ENCODE data around the gene MIB1. TPM values are rescaled to one million over a fixed set of nuclear protein-coding genes. Genes with fewer than 3 reads are reported as not detected.
"Not testable (repeated sequence)": the region's sequence is repeated elsewhere in the genome, so short reads cannot be mapped to it uniquely, and the experiment has no call there.

MIB1 gene
- total and polyA plus RNA-seq, 2 donors (not counting 1 experiment from before 2014, with no cell fraction given), result 22.3 to 51.0 TPM

DNA sequence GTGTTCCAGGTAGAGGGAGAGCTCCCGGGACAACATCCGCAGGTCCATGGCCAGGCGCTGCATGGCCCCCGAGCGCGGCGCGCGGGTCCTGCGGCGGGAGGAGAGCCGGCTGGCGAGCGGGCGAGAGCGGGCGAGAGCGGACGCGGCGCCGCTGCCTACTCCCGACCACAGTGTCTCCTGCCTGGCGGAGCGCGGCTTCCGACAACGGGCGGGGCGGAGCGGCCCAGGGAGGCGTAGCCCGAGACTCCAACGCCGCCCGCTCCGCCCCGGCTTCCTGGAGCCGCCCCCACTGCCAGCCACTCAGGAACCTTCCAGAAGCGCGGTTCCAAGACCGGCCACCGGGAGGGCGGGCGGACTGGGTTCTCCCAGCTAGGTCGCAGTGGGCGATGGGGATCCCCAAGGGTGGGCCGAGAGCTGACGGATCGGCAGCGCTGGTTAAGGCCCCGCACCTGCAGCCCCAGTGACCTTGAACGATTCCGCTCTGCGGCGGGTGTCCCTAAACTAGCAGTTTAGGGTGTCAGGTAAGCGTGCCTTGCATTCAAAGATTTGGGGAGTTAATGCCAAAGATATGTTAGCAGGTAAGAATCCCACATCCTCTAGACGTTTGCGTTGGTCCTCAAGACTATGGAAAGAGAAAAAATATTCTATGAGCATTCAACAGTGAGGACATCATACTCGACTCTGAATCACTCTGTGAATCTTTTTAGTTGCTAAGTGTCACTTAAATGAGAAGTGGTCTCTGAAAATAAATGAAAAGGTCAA lies 35.8 kb upstream of the MIB1 start, which contains the start of gene ABHD3:
Gene ABHD3, minus strand, starts transcription at position 172 of the 762 bp plus-strand sequence. Its CDS starts 109 bp downstream, at position 63.
- H3K4me3 ChIP-seq (replicated peaks in 1 of 4; ENCODE audit: control extremely low read depth in 1 of 4, insufficient read depth in 1 of 4, low read depth in 3 of 4, low read length in 4 of 4), result peak within 1 kb of the TSS; percentile 76 to 85 (median 81)
- peak within 1 kb of the TSS; percentile 96 for H2AFZ ChIP-seq (ENCODE audit: low read length)
- H3K9ac ChIP-seq (ENCODE audit: insufficient read depth, low read length), result peak within 1 kb of the TSS; percentile 73
- no peaks in the 10 kb centered on the region for H3K9me3 ChIP-seq (ENCODE audit: control insufficient read depth, insufficient read depth, low read depth, low read length)
- peaks cover 4% of the 10 kb centered on the region for H3K4me1 ChIP-seq (ENCODE audit: control insufficient read depth, extremely low read depth, insufficient read depth, low read length)
- no peaks in the 10 kb centered on the region for H3K27me3 ChIP-seq (ENCODE audit: control insufficient read depth, insufficient read depth, low read length)
- no peaks in the 10 kb centered on the region for H3K36me3 ChIP-seq (ENCODE audit: control insufficient read depth, insufficient read depth, low read length)
- TF ChIP-seq, protein P1, sequence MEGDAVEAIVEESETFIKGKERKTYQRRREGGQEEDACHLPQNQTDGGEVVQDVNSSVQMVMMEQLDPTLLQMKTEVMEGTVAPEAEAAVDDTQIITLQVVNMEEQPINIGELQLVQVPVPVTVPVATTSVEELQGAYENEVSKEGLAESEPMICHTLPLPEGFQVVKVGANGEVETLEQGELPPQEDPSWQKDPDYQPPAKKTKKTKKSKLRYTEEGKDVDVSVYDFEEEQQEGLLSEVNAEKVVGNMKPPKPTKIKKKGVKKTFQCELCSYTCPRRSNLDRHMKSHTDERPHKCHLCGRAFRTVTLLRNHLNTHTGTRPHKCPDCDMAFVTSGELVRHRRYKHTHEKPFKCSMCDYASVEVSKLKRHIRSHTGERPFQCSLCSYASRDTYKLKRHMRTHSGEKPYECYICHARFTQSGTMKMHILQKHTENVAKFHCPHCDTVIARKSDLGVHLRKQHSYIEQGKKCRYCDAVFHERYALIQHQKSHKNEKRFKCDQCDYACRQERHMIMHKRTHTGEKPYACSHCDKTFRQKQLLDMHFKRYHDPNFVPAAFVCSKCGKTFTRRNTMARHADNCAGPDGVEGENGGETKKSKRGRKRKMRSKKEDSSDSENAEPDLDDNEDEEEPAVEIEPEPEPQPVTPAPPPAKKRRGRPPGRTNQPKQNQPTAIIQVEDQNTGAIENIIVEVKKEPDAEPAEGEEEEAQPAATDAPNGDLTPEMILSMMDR (conservative IDR thresholded peaks at IDR 0.05 in 1 of 2, IDR thresholded peaks at IDR 0.05 in 1 of 2; ENCODE audit: low read depth in 1 of 2, low read length in 2 of 2), result peak; percentile 25 to 34
- TF ChIP-seq EZH2 (IDR thresholded peaks at IDR 0.05; ENCODE audit: low read length, missing control alignments), result no peak
- H4K20me1 ChIP-seq (ENCODE audit: control insufficient read depth, extremely low read depth, insufficient read depth, low read length), result no peaks in the 10 kb centered on the region
- H3K27ac ChIP-seq (ENCODE audit: insufficient read depth, low read length), result peak within 1 kb of the TSS; percentile 62
- no peaks in the 10 kb centered on the region for H3K79me2 ChIP-seq (ENCODE audit: control insufficient read depth, insufficient read depth, low read length)
- H3K4me2 ChIP-seq (ENCODE audit: extremely low read depth, insufficient read depth, low read length), result peak within 1 kb of the TSS; percentile 96
- peak; percentile 84 to 88 for DNase-seq (ENCODE audit: low read depth in 2 of 2)

DNA sequence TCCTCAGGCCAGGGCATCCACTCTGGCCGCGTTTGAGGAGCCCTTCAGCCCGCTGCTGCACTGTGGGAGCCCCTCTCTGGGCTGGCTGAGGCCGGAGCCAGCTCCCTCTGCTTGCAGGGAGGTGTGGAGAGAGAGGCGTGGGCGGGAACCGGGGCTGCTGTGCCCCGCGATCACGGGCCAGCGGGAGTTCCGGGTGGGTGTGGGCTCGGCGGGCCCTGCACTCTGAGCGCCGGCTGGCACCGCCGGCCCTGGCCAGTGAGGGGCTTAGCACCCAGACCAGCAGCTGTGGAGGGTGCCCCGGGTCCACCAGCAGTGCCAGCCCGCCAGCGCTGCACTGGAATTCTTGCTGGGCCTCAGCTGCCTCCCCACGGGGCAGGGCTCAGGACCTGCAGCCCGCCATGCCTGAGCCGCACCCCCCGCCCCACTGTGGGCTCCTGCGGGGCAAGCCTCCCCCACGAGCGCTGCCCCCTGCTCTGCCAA lies 34.2 kb upstream of the MIB1 start:
- peaks cover 4% of the 10 kb centered on the region for H3K4me1 ChIP-seq (ENCODE audit: control insufficient read depth, extremely low read depth, insufficient read depth, low read length)
- H3K27ac ChIP-seq (ENCODE audit: insufficient read depth, low read length), result no peak overlapping the region
- H2AFZ ChIP-seq (ENCODE audit: low read length), result no peak overlapping the region
- H3K9me3 ChIP-seq (ENCODE audit: control insufficient read depth, insufficient read depth, low read depth, low read length), result no peaks in the 10 kb centered on the region
- H3K9ac ChIP-seq (ENCODE audit: insufficient read depth, low read length), result no peak overlapping the region
- H3K27me3 ChIP-seq (ENCODE audit: control insufficient read depth, insufficient read depth, low read length), result no peaks in the 10 kb centered on the region
- no peak overlapping the region for H3K4me3 ChIP-seq (replicated peaks in 1 of 4; ENCODE audit: control extremely low read depth in 1 of 4, insufficient read depth in 1 of 4, low read depth in 3 of 4, low read length in 4 of 4)
- no peak overlapping the region for H3K4me2 ChIP-seq (ENCODE audit: extremely low read depth, insufficient read depth, low read length)
- H4K20me1 ChIP-seq (ENCODE audit: control insufficient read depth, extremely low read depth, insufficient read depth, low read length), result no peaks in the 10 kb centered on the region
- TF ChIP-seq, protein P1 (conservative IDR thresholded peaks at IDR 0.05 in 1 of 2, IDR thresholded peaks at IDR 0.05 in 1 of 2; ENCODE audit: low read depth in 1 of 2, low read length in 2 of 2), result no peak
- TF ChIP-seq EZH2 (IDR thresholded peaks at IDR 0.05; ENCODE audit: low read length, missing control alignments), result no peak
- H3K36me3 ChIP-seq (ENCODE audit: control insufficient read depth, insufficient read depth, low read length), result no peaks in the 10 kb centered on the region
- no peak for DNase-seq (ENCODE audit: low read depth in 2 of 2)
- H3K79me2 ChIP-seq (ENCODE audit: control insufficient read depth, insufficient read depth, low read length), result no peaks in the 10 kb centered on the region

DNA sequence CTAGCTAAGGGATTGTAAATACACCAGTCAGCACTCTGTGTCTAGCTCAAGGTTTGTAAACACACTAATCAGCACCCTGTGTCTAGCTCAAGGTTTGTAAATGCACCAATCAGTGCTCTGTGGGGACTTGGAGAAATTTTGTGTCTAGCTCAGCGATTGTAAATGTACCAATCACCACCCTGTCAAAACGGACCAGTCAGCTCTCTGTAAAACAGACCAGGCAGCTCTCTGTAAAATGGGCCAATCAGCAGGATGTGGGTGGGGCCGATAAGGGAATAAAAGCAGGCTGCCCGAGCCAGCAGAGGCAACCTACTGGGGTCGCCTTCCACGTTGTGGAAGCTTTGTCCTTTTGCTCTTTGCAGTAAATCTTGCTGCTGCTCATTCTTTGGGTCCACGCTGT lies 33.5 kb upstream of the MIB1 start:
- H3K9me3 ChIP-seq (ENCODE audit: control insufficient read depth, insufficient read depth, low read depth, low read length); H3K27ac ChIP-seq (ENCODE audit: insufficient read depth, low read length); H3K36me3 ChIP-seq (ENCODE audit: control insufficient read depth, insufficient read depth, low read length); H3K4me1 ChIP-seq (ENCODE audit: control insufficient read depth, extremely low read depth, insufficient read depth, low read length); H3K79me2 ChIP-seq (ENCODE audit: control insufficient read depth, insufficient read depth, low read length); H3K4me3 ChIP-seq (replicated peaks in 1 of 4; ENCODE audit: control extremely low read depth in 1 of 4, insufficient read depth in 1 of 4, low read depth in 3 of 4, low read length in 4 of 4); H2AFZ ChIP-seq (ENCODE audit: low read length); DNase-seq (ENCODE audit: low read depth in 2 of 2); H3K4me2 ChIP-seq (ENCODE audit: extremely low read depth, insufficient read depth, low read length); H3K9ac ChIP-seq (ENCODE audit: insufficient read depth, low read length); H3K27me3 ChIP-seq (ENCODE audit: control insufficient read depth, insufficient read depth, low read length); H4K20me1 ChIP-seq (ENCODE audit: control insufficient read depth, extremely low read depth, insufficient read depth, low read length): not testable (repeated sequence)

Measured in fibroblast of lung (primary cell).